ENCODE data around the gene NRXN3.

The NRXN3 gene

GRCh38 chr14:79598339-79598738 lies 1428.2 kb downstream of the NRXN3 start:
- DNase-seq (ENCODE audit: low spot score): no peak
- TF ChIP-seq CTCF (IDR thresholded peaks at IDR 0.05; ENCODE audit: extremely low read depth, insufficient read depth, missing control alignments): no peak
- in situ Hi-C loops (cut with MboI; ENCODE audit: low pct_unique_long_range_greater_than_20kb, low sequenced_read_pairs, unreplicated experiment): no loop called here

- in situ Hi-C loops (cut with MboI; ENCODE audit: low pct_unique_long_range_greater_than_20kb, low sequenced_read_pairs, unreplicated experiment): no loop called here
- no peak for DNase-seq (ENCODE audit: low spot score)
- TF ChIP-seq CTCF (IDR thresholded peaks at IDR 0.05; ENCODE audit: extremely low read depth, insufficient read depth, missing control alignments): no peak
Measured at GRCh38 chr14:79599239-79599638, 1429.1 kb downstream of the NRXN3 start.

DNA sequence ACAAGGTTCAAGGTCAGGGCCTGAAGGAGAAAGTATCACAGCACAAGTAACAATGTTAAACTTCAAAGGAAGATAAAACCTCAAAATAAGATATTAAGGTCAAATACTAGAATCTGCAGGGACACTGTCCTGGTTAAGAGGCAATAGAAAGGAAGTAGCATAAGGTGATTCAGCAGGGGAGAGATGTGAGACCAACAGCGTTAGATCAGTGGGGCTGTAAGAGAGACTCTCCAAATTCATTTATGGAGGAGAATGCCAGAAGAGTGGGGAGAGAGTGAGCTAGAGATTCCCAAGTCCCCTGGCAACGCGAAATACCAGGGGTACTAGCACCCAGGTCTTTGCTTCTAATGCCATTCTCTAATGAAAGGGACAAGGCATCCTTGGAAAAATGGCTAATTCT lies 1430.2 kb downstream of the NRXN3 start:
- no peak for DNase-seq (ENCODE audit: low spot score)
- TF ChIP-seq CTCF (IDR thresholded peaks at IDR 0.05; ENCODE audit: extremely low read depth, insufficient read depth, missing control alignments): no peak
- in situ Hi-C loops (cut with MboI; ENCODE audit: low pct_unique_long_range_greater_than_20kb, low sequenced_read_pairs, unreplicated experiment): no loop called here

- DNase-seq (ENCODE audit: low spot score): no peak
- no peak for TF ChIP-seq CTCF (IDR thresholded peaks at IDR 0.05; ENCODE audit: extremely low read depth, insufficient read depth, missing control alignments)
- in situ Hi-C loops (cut with MboI; ENCODE audit: low pct_unique_long_range_greater_than_20kb, low sequenced_read_pairs, unreplicated experiment): no loop called here
Measured at GRCh38 chr14:79601579-79601978, 1431.4 kb downstream of the NRXN3 start.

DNA sequence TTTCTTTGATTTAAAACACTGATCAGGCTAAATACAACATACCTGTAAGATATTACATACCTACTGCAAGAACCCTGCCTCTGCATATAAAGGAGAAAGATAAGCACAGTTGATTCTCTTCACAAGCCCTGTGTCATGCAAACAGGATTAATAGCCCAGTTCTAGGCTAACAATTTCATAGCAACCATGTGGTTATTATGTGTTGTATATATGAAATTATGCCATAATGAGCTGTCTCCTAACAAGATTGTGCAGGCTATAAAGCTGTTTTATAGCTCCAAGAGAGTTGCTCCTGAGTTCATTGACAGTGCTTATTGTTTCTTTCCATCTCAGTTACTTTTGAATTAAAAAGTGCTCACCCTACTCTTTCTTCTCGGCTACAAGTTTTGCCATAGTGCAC lies 1431.9 kb downstream of the NRXN3 start:
- TF ChIP-seq CTCF (IDR thresholded peaks at IDR 0.05; ENCODE audit: extremely low read depth, insufficient read depth, missing control alignments): no peak
- in situ Hi-C loops (cut with MboI; ENCODE audit: low pct_unique_long_range_greater_than_20kb, low sequenced_read_pairs, unreplicated experiment): no loop called here
- DNase-seq (ENCODE audit: low spot score): no peak

GRCh38 chr14:79602742-79603141 lies 1432.6 kb downstream of the NRXN3 start:
- in situ Hi-C loops (cut with MboI; ENCODE audit: low pct_unique_long_range_greater_than_20kb, low sequenced_read_pairs, unreplicated experiment): no loop called here
- DNase-seq (ENCODE audit: low spot score): no peak
- TF ChIP-seq CTCF (IDR thresholded peaks at IDR 0.05; ENCODE audit: extremely low read depth, insufficient read depth, missing control alignments): no peak

- DNase-seq (ENCODE audit: low spot score): no peak
Measured at GRCh38 chr14:79605849-79606248, 1435.7 kb downstream of the NRXN3 start.

More at GRCh38 chr14:79605849-79606248, 1435.7 kb downstream of the NRXN3 start:
- no peak for TF ChIP-seq CTCF (IDR thresholded peaks at IDR 0.05; ENCODE audit: extremely low read depth, insufficient read depth, missing control alignments)
- in situ Hi-C loops (cut with MboI; ENCODE audit: low pct_unique_long_range_greater_than_20kb, low sequenced_read_pairs, unreplicated experiment): no loop called here
